ENCODE results near the gene ATP8B4. TPM values are rescaled to one million over a fixed set of nuclear protein-coding genes. Genes with fewer than 3 reads are reported as not detected.

Gene ATP8B4
- total and polyA plus RNA-seq, 10 donors: 1.7 to 42.8 (median 27.7) TPM

GRCh38 chr15:50030456-50030855 is 88.6 kb downstream of the ATP8B4 start:
- intact Hi-C loops (cut with DNase I; ENCODE audit: low total_unique reads): no loop called here
- no peak for DNase-seq
- TF ChIP-seq CTCF (IDR thresholded peaks at IDR 0.05 in 8 of 11, conservative IDR thresholded peaks at IDR 0.05 in 3 of 11) (no peak), POLR2A (IDR thresholded peaks at IDR 0.05) (no peak), POLR2AphosphoS5 (IDR thresholded peaks at IDR 0.05) (no peak)
- Histone ChIP-seq H3K4me1 (no peaks in the 10 kb centered on the region), H3K27ac (no peak overlapping the region), H3K27me3 (replicated peaks in 1 of 7) (no peaks in the 10 kb centered on the region), H3K9me3 (peaks cover 0 to 3% (median 0%) of the 10 kb centered on the region in 8 donors), H3K36me3 (no peaks in the 10 kb centered on the region), H3K4me3 (no peak overlapping the region)

DNA sequence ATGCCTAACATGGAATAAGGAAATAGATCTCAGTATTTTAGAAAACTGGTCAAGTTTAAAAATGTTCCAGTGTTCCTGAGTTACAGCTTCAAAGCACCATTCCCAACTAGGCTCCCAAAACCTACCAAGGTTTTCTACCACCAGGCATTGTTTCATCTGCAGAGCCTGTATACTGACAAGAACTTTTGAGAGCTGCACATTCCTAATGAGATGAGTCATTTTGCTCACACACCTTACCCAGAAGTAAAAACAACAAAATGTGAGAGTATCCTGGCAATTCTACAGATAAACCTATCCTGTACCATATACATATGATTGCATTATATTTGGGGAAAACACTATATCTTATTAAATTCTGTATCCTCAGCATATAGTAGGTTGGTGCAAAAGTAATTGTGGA is 90.7 kb downstream of the ATP8B4 start:
- H3K27me3 ChIP-seq (replicated peaks in 1 of 7): no peaks in the 10 kb centered on the region
- no peaks in the 10 kb centered on the region for H3K4me1 ChIP-seq
- peaks cover 0 to 3% (median 0%) of the 10 kb centered on the region in 8 donors for H3K9me3 ChIP-seq
- no peak for DNase-seq
- peaks cover 0 to 6% (median 0%) of the 10 kb centered on the region in 6 donors for H3K36me3 ChIP-seq
- intact Hi-C loops (cut with DNase I; ENCODE audit: low total_unique reads): no loop called here
- TF ChIP-seq CTCF (IDR thresholded peaks at IDR 0.05 in 8 of 11, conservative IDR thresholded peaks at IDR 0.05 in 3 of 11) (no peak), POLR2AphosphoS5 (IDR thresholded peaks at IDR 0.05) (no peak)
- no peak overlapping the region for H3K27ac ChIP-seq
- H3K4me3 ChIP-seq: no peak overlapping the region

GRCh38 chr15:50024281-50024680 is 94.8 kb downstream of the ATP8B4 start:
- no peak overlapping the region for H3K4me3 ChIP-seq
- intact Hi-C loops (cut with DNase I; ENCODE audit: low total_unique reads): no loop called here
- DNase-seq: no peak
- H3K27me3 ChIP-seq (replicated peaks in 1 of 7): no peaks in the 10 kb centered on the region
- WGBS, 5 donors: 56 to 85% (median 77%) methylated on average over 4 of the region's 4 CpGs
- H3K4me1 ChIP-seq: no peaks in the 10 kb centered on the region
- no peak overlapping the region for H3K27ac ChIP-seq
- H3K9me3 ChIP-seq: no peaks in the 10 kb centered on the region
- no peak for TF ChIP-seq CTCF (IDR thresholded peaks at IDR 0.05 in 8 of 11, conservative IDR thresholded peaks at IDR 0.05 in 3 of 11)
- no peak for TF ChIP-seq POLR2AphosphoS5 (IDR thresholded peaks at IDR 0.05)
- no peak for TF ChIP-seq POLR2A (IDR thresholded peaks at IDR 0.05)
- H3K36me3 ChIP-seq: peaks cover 0 to 6% (median 0%) of the 10 kb centered on the region in 6 donors

DNA sequence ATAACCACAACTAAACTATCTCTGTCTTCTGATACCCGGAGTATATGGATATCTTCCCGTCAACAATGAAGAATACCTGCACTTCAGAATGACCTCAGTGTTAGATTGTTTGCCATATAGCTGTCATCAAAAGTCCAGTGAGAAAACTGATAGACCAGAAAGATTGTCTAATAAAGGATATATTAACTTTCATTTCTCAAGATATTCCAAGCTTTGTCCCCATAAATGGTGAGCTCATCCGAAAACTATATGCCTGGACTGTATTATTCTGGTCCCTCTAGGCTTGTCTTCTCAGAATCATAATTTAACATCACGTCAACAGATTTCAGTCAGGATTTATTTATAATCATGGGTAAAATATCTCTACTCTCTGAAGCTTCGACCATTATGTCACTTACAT is 100.5 kb downstream of the ATP8B4 start:
- no peak for DNase-seq
- Histone ChIP-seq H3K4me1 (no peaks in the 10 kb centered on the region), H3K27me3 (replicated peaks in 1 of 7) (no peaks in the 10 kb centered on the region), H3K9me3 (no peaks in the 10 kb centered on the region), H3K27ac (no peak overlapping the region), H3K36me3 (peaks cover 0 to 18% (median 0%) of the 10 kb centered on the region in 6 donors), H3K4me3 (no peak overlapping the region)
- WGBS, 5 donors: 82 to 94% (median 93%) methylated on average over 5 of the region's 5 CpGs
- intact Hi-C loops (cut with DNase I; ENCODE audit: low total_unique reads): no loop called here
- no peak for TF ChIP-seq CTCF (IDR thresholded peaks at IDR 0.05 in 8 of 11, conservative IDR thresholded peaks at IDR 0.05 in 3 of 11)
- no peak for TF ChIP-seq POLR2A (IDR thresholded peaks at IDR 0.05)
- no peak for TF ChIP-seq POLR2AphosphoS5 (IDR thresholded peaks at IDR 0.05)

All from spleen (tissue), 11 donors.